SK-N-SH (cell line): ENCODE measurements around the gene DPYSL5.

Experiments used
- GABPA ChIP-seq: IDR thresholded peaks from 2 replicates; pipeline ENCODE4 v1.4.0; 2012; ENCODE audit warnings: low read depth, mild to moderate bottlenecking
- JUND ChIP-seq: IDR thresholded peaks from 2 replicates; pipeline ENCODE4 v1.4.0; 2012
- MXI1 ChIP-seq: IDR thresholded peaks from 2 replicates; pipeline ENCODE4 v1.6.1; 2012; ENCODE audit warnings: mild to moderate bottlenecking, low read depth, low read length, improper control_type of control experiment
- POLR2AphosphoS5 ChIP-seq: IDR thresholded peaks from 2 replicates; pipeline ENCODE4 v1.6.1; 2012; ENCODE audit warnings: low read depth, low read length
- RCOR1 ChIP-seq: fragments of 150-350 bp; IDR thresholded peaks from 2 replicates; pipeline ENCODE4 v1.6.1; 2017; ENCODE audit warnings: antibody characterized with exemption, low read length
- RXRA ChIP-seq: IDR thresholded peaks from 2 replicates; pipeline ENCODE4 v1.4.0; 2012; ENCODE audit warnings: low read depth, mild to moderate bottlenecking, borderline replicate concordance
- SMC3 ChIP-seq: IDR thresholded peaks from 2 replicates; pipeline ENCODE4 v1.6.1; 2012; ENCODE audit warnings: low read depth, low read length, improper control_type of control experiment
- TAF1 ChIP-seq: IDR thresholded peaks from 2 replicates; pipeline ENCODE4 v1.6.1; 2012; ENCODE audit warnings: low read depth, mild to moderate bottlenecking, low read length, moderate library complexity, borderline replicate concordance
- YY1 ChIP-seq: IDR thresholded peaks from 2 replicates; pipeline ENCODE4 v1.4.0; 2012; ENCODE audit warnings: low read depth, mild to moderate bottlenecking
- TF ChIP-seq, protein P1 (sequence below): fragments of 200-600 bp; sonication (generic); IDR thresholded peaks from 2 replicates; pipeline ENCODE4 v1.6.1; 2017; ENCODE audit warnings: antibody characterized with exemption, mild to moderate bottlenecking, moderate library complexity
- TF ChIP-seq, protein P2 (sequence below): IDR thresholded peaks from 2 replicates; pipeline ENCODE4 v1.4.0; 2012; ENCODE audit warnings: low read depth
- TF ChIP-seq, protein P3 (sequence below): IDR thresholded peaks from 2 replicates; pipeline ENCODE4 v1.4.0; 2012; ENCODE audit warnings: low read depth, borderline replicate concordance

DNA sequence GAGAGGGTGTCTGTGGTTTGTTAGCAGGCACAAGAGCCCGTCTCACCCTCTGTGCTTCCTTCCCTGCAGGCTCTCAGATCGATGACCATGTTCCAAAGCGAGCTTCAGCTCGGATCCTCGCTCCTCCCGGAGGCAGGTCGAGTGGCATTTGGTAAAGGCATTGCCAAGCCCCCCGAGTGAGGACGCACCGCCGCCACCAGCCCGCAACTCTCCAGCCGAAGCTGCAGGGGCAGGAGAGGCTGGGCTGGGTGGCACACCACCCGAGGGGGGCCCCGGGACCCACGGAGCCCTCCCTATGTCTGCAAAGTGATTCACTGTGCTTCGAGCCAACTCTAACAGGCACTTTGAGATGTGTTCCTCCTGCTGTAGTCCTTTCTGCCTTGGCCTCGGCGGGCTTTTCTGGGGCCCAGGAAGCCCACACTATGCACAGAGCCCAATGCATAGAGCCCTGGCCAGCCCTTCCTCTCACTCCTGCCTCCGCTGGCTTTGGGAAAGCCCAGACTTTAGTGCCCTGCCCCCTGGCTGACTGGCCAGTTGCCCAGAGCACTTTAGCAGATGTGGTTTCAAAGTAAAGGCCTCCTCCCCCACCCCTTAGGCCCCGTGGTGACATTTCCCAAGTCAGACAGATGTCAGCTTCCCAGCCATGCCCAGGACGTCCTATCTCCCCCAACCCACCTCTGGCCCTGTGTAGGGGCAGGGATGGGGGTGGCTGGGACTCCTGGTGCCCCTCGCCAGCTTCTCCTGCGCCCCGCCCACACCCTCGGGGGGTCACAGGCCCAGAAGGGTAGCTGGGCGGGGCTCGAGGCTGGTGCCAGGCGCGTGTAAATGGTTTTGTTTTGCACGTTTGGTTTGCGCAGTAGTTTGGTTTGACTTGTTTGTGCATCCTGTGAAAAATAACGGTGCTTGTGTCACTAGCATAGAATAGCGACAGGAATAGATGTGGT is 99.2 kb downstream of the DPYSL5 start:
- TF ChIP-seq, protein P1, sequence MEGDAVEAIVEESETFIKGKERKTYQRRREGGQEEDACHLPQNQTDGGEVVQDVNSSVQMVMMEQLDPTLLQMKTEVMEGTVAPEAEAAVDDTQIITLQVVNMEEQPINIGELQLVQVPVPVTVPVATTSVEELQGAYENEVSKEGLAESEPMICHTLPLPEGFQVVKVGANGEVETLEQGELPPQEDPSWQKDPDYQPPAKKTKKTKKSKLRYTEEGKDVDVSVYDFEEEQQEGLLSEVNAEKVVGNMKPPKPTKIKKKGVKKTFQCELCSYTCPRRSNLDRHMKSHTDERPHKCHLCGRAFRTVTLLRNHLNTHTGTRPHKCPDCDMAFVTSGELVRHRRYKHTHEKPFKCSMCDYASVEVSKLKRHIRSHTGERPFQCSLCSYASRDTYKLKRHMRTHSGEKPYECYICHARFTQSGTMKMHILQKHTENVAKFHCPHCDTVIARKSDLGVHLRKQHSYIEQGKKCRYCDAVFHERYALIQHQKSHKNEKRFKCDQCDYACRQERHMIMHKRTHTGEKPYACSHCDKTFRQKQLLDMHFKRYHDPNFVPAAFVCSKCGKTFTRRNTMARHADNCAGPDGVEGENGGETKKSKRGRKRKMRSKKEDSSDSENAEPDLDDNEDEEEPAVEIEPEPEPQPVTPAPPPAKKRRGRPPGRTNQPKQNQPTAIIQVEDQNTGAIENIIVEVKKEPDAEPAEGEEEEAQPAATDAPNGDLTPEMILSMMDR = no peak
- TF ChIP-seq TAF1 (no peak), RXRA (no peak), POLR2AphosphoS5 (no peak), YY1 (no peak), GABPA (no peak), JUND (no peak), RCOR1 (no peak), MXI1 (no peak), SMC3 (no peak)
- TF ChIP-seq, protein P2, sequence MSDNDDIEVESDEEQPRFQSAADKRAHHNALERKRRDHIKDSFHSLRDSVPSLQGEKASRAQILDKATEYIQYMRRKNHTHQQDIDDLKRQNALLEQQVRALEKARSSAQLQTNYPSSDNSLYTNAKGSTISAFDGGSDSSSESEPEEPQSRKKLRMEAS = no peak
- TF ChIP-seq, protein P3, sequence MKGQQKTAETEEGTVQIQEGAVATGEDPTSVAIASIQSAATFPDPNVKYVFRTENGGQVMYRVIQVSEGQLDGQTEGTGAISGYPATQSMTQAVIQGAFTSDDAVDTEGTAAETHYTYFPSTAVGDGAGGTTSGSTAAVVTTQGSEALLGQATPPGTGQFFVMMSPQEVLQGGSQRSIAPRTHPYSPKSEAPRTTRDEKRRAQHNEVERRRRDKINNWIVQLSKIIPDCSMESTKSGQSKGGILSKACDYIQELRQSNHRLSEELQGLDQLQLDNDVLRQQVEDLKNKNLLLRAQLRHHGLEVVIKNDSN = no peak
